Heart right ventricle (tissue), 16 donors: Measurements from ENCODE around the gene CDCP1. TPM values are rescaled to one million over a fixed set of nuclear protein-coding genes. Genes with fewer than 3 reads are reported as not detected.

Experiments used
- ATAC-seq, 8 donors: fragments of 200-7000 bp; cut with Tn5 transposase; one replicate each; pipeline ENCODE4 v1.9.1; 2020; ENCODE audit warnings: mild to moderate bottlenecking in 8 of 8, moderate library complexity in 8 of 8, moderate number of reproducible peaks in 1 of 8
- DNase-seq, 2 donors: peaks; one replicate each; pipeline ENCODE4 v3.0.0-alpha.2; 2020
- H3K27ac ChIP-seq, 10 donors: fragments of 200-600 bp; sonication (generic) in 2 of 10; one replicate each; pipeline versions ENCODE4 v1.5.0 to v1.8.0; 2020 to 2022; ENCODE audit warnings: mild to moderate bottlenecking in 3 of 10
- H3K27me3 ChIP-seq, 7 donors: fragments of 200-600 bp; one replicate each; pipeline ENCODE4 v1.8.0; 2021 to 2022; ENCODE audit warnings: mild to moderate bottlenecking in 2 of 7
- H3K36me3 ChIP-seq, 9 donors: fragments of 200-600 bp; sonication (generic) in 1 of 9; one replicate each; pipeline versions ENCODE4 v1.5.0 to v1.8.0; 2020 to 2022; ENCODE audit warnings: mild to moderate bottlenecking in 2 of 9
- H3K4me1 ChIP-seq, 9 donors: fragments of 200-600 bp; sonication (generic) in 1 of 9; one replicate each; pipeline versions ENCODE4 v1.5.0 to v1.8.0; 2020 to 2022; ENCODE audit warnings: mild to moderate bottlenecking in 4 of 9
- H3K4me3 ChIP-seq, 10 donors: fragments of 200-600 bp; sonication (generic) in 2 of 10; one replicate each; pipeline versions ENCODE4 v1.5.0 to v1.8.0; 2020 to 2022; ENCODE audit warnings: mild to moderate bottlenecking in 7 of 10, moderate library complexity in 2 of 10
- H3K9me3 ChIP-seq, 11 donors: fragments of 200-600 bp in 10 of 11; sonication (generic) in 2 of 11; one replicate each; pipeline versions ENCODE4 v1.5.0 to v1.8.0; 2013 to 2022; ENCODE audit warnings: mild to moderate bottlenecking in 2 of 11, control low read depth in 1 of 11, moderate library complexity in 1 of 11
- CTCF ChIP-seq, 9 donors: fragments of 200-600 bp; sonication (generic) in 2 of 9; IDR thresholded peaks; one replicate each; pipeline versions ENCODE4 v1.5.0 to v1.8.0; 2021 to 2022; ENCODE audit warnings: antibody characterized with exemption in 9 of 9, mild to moderate bottlenecking in 5 of 9, moderate library complexity in 1 of 9
- WGBS, 2 donors: extraction: QIAGEN DNeasy Blood & Tissue Kit; methylation state at CpG; one replicate each; pipeline ENCODE4 v1.1.7; 2013; ENCODE audit warnings: inconsistent platforms in 1 of 2; 5-methylcytosine and 5-hydroxymethylcytosine counted together
- intact Hi-C, 10 donors: fragments of 100-400 bp; cut with DNase I; formaldehyde crosslinking; loops; one replicate each; pipeline versions ENCODE4 v1.11.1 to v1.14.2; 2022
- polyA plus RNA-seq, 2 donors: library from polyadenylated mRNA; stranded (reverse); fragments of 200-250 nt; gene quantifications; one replicate each; pipeline ENCODE4 v1.2.3, GENCODE V29; 2013
- total RNA-seq, 10 donors: library from RNA; stranded (reverse); fragmentation: NEBNext Ultra II Directional in 3 of 10; extraction: Animal tissue kit (Norgen Biotek cat#: 25700) in 3 of 10; gene quantifications; one replicate each; pipeline versions ENCODE4 v1.2.1 to v1.2.4, GENCODE V29; 2021 to 2023
- donor health status: Arrhythmogenic right ventricular cardiomyopathy.
- donor health status: ischemic (EF 13 %, LVEDD 7.1; RV severe dilation, severe dysfunction).
- donor health status: healthy with polysubstance abuse.
- donor health status: DM: no; HTN: yes; CAD: no.
- donor health status: DM: no; HTN: no; CAD: no.
- donor health status: ischemic (EF 25% LVEDD 6.9; RV normal size, moderate dysfunction).
- donor health status: ischemic (EF 25% LVEDD 5.7; RV mildly dilated, moderate dysfunction).
- donor health status: healthy.
- donor health status: DM: yes; HTN: yes; CAD: no.
- donor health status: Ischemic cardiomyopathy.
- donor health status: ischemic (EF 35%, LVEDD 5.7; RV mildly dilated, moderate dysfunction).
- donor health status: nonischemic (EF 11% LVEDD 7.7; RV severe dilation, severe dysfunction).
- donor health status: DM: yes; HTN: yes; CAD: no.
- donor health status: PGD.
- donor health status: ischemic (EF 29% LVEDD 5.4; RV normal size, mild dysfunction).
- donor health status: nonischemic (EF 23%, LVEDD 6.1; RV moderate dilation, normal function).

Gene CDCP1
- total and polyA plus RNA-seq, 12 donors = 0.15 to 2.8 (median 0.27) TPM

- ATAC-seq (no peak), DNase-seq (no peak)
- no peak overlapping the region for H3K27ac ChIP-seq
- TF ChIP-seq CTCF (IDR thresholded peaks at IDR 0.05) = no peak
- H3K4me1 ChIP-seq = peaks cover 0 to 35% (median 0%) of the 10 kb centered on the region in 9 donors
- intact Hi-C loops = no loop called here
- H3K27me3 ChIP-seq = no peaks in the 10 kb centered on the region
- H3K9me3 ChIP-seq = no peaks in the 10 kb centered on the region
- WGBS, 2 donors = 95% methylated on average over 2 of the region's 2 CpGs
- H3K4me3 ChIP-seq = no peak overlapping the region
- no peaks in the 10 kb centered on the region for H3K36me3 ChIP-seq
These were observed 39.3 kb downstream of the CDCP1 start for GRCh38 chr3:45106874-45107273.

- no peak overlapping the region for H3K4me3 ChIP-seq
- H3K36me3 ChIP-seq = no peaks in the 10 kb centered on the region
- H3K27ac ChIP-seq = peak overlapping the region in 1 of 10 donors; percentile 44
- ATAC-seq = no peak
- WGBS, 2 donors = 63 to 72% methylated on average over 5 of the region's 5 CpGs
- no peak for DNase-seq
- H3K4me1 ChIP-seq = peaks cover 0 to 40% (median 0%) of the 10 kb centered on the region in 9 donors
- H3K27me3 ChIP-seq = no peaks in the 10 kb centered on the region
- intact Hi-C loops = no loop called here
- no peak for TF ChIP-seq CTCF (IDR thresholded peaks at IDR 0.05)
- H3K9me3 ChIP-seq = no peaks in the 10 kb centered on the region
These were observed 40.1 kb downstream of the CDCP1 start for GRCh38 chr3:45105855-45106671.

GRCh38 chr3:45104715-45105711 is 41.2 kb downstream of the CDCP1 start:
- no peak for TF ChIP-seq CTCF (IDR thresholded peaks at IDR 0.05)
- DNase-seq (no peak), ATAC-seq (no peak)
- no peak overlapping the region for H3K4me3 ChIP-seq
- H3K4me1 ChIP-seq = peaks cover 0 to 40% (median 0%) of the 10 kb centered on the region in 9 donors
- H3K27ac ChIP-seq = no peak overlapping the region
- no peaks in the 10 kb centered on the region for H3K9me3 ChIP-seq
- H3K27me3 ChIP-seq = no peaks in the 10 kb centered on the region
- intact Hi-C loops = no loop called here
- WGBS, 2 donors = 78 to 85% methylated on average over 8 of the region's 8 CpGs
- no peaks in the 10 kb centered on the region for H3K36me3 ChIP-seq
